Gastroesophageal sphincter (tissue), 4 donors: ENCODE measurements around the gene BCOR. TPM values are rescaled to one million over a fixed set of nuclear protein-coding genes. Genes with fewer than 3 reads are reported as not detected.

ENCODE experiments used
- ATAC-seq: fragments of 150-250 bp; one replicate; pipeline ENCODE4 v1.9.1; 2016; ENCODE audit warnings: mild to moderate bottlenecking, moderate library complexity
- H3K27ac ChIP-seq, 4 donors: fragments of 200-600 bp; sonication (generic) in 3 of 4; 1 replicate in 3 of 4; 2 replicates in 1 of 4; pipeline ENCODE4 v1.5.1; 2016 to 2019
- H3K27me3 ChIP-seq: fragments of 200-600 bp; sonication (generic); one replicate; pipeline ENCODE4 v1.5.1; 2019
- H3K36me3 ChIP-seq, 2 donors: fragments of 200-600 bp; sonication (generic); one replicate each; pipeline ENCODE4 v1.5.1; 2019; ENCODE audit warnings: control low read depth in 1 of 2
- H3K4me1 ChIP-seq, 3 donors: fragments of 200-600 bp; sonication (generic); 1 replicate in 2 of 3; 2 replicates in 1 of 3; pipeline ENCODE4 v1.5.1; 2016 to 2019; ENCODE audit warnings: control low read depth in 2 of 3
- H3K4me3 ChIP-seq, 2 donors: fragments of 200-600 bp; sonication (generic); one replicate each; pipeline ENCODE4 v1.5.1; 2019; ENCODE audit warnings: mild to moderate bottlenecking in 1 of 2, moderate library complexity in 1 of 2
- H3K9me3 ChIP-seq, 3 donors: fragments of 200-600 bp; sonication (generic); one replicate each; pipeline ENCODE4 v1.5.1; 2017 to 2019; ENCODE audit warnings: control low read depth in 2 of 3
- CTCF ChIP-seq, 4 experiments: fragments of 200-600 bp in 2 of 4; fragments of 450-650 bp in 2 of 4; sonication (generic) in 1 of 4; IDR thresholded peaks; one replicate each; pipeline ENCODE4 v1.5.1; 2017 to 2019; ENCODE audit warnings: antibody characterized with exemption in 4 of 4, mild to moderate bottlenecking in 2 of 4, moderate library complexity in 2 of 4
- EP300 ChIP-seq: sonication (generic); formaldehyde crosslinking; IDR thresholded peaks from one replicate; pipeline ENCODE4 v1.6.1; 2017; ENCODE audit warnings: antibody characterized with exemption, mild to moderate bottlenecking
- POLR2A ChIP-seq, 2 donors: fragments of 450-650 bp; IDR thresholded peaks; one replicate each; pipeline ENCODE4 v1.6.1; 2017; ENCODE audit warnings: antibody characterized with exemption in 2 of 2, mild to moderate bottlenecking in 2 of 2, moderate library complexity in 1 of 2
- POLR2AphosphoS5 ChIP-seq: sonication (generic); formaldehyde crosslinking; IDR thresholded peaks from one replicate; pipeline ENCODE4 v1.6.1; 2017; ENCODE audit warnings: antibody characterized with exemption
- WGBS, 2 donors: methylation state at CpG; one replicate each; pipeline ENCODE4 v1.1.5; 2018; ENCODE audit warnings: low coverage in 1 of 2; 5-methylcytosine and 5-hydroxymethylcytosine counted together
- total RNA-seq, 4 donors: library from RNA; depleted of rRNA; stranded (reverse); fragments of >200 nt; gene quantifications; one replicate each; pipeline ENCODE4 v1.1.0, GENCODE V29; 2016

The BCOR gene
- total RNA-seq, 4 donors from 2014 or later = 18.4 to 27.4 (median 21.4) TPM

- H3K27me3 ChIP-seq = no peaks in the 10 kb centered on the region
- peaks cover 0 to 38% (median 0%) of the 10 kb centered on the region in 3 donors for H3K9me3 ChIP-seq
- no peaks in the 10 kb centered on the region for H3K4me1 ChIP-seq
- no peak for ATAC-seq
- H3K36me3 ChIP-seq = peaks cover 3 to 46% of the 10 kb centered on the region in 2 donors
- H3K4me3 ChIP-seq = no peak overlapping the region
- TF ChIP-seq POLR2A (IDR thresholded peaks at IDR 0.05) (no peak), POLR2AphosphoS5 (no peak), CTCF (IDR thresholded peaks at IDR 0.05) (no peak), EP300 (no peak)
- no peak overlapping the region for H3K27ac ChIP-seq
Measured at GRCh38 chrX:40047485-40047884, 50.3 kb downstream of the BCOR start.

- Histone ChIP-seq H3K4me1 (no peaks in the 10 kb centered on the region), H3K4me3 (no peak overlapping the region), H3K36me3 (peaks cover 0 to 11% of the 10 kb centered on the region in 2 donors), H3K27me3 (no peaks in the 10 kb centered on the region), H3K9me3 (peaks cover 0 to 9% (median 0%) of the 10 kb centered on the region in 3 donors), H3K27ac (no peak overlapping the region)
- TF ChIP-seq EP300 (no peak), CTCF (IDR thresholded peaks at IDR 0.05) (no peak), POLR2A (IDR thresholded peaks at IDR 0.05) (no peak), POLR2AphosphoS5 (no peak)
- 68% methylated on average over 2 of the region's 3 CpGs; no CpG with 5 or more reads in 1 of the 2 donors for WGBS, 2 donors
- no peak for ATAC-seq
Measured at GRCh38 chrX:40043895-40044294, 53.9 kb downstream of the BCOR start.

- Histone ChIP-seq H3K27ac (no peak overlapping the region), H3K27me3 (no peaks in the 10 kb centered on the region), H3K36me3 (no peaks in the 10 kb centered on the region), H3K4me1 (no peaks in the 10 kb centered on the region), H3K9me3 (peaks cover 0 to under 1% (median 0%) of the 10 kb centered on the region in 3 donors), H3K4me3 (no peak overlapping the region)
- no peak for TF ChIP-seq CTCF (IDR thresholded peaks at IDR 0.05)
- TF ChIP-seq POLR2A (IDR thresholded peaks at IDR 0.05) = no peak
- no peak for TF ChIP-seq EP300
- TF ChIP-seq POLR2AphosphoS5 = no peak
- 40 to 83% methylated on average over 1 of the region's 6 CpGs for WGBS, 2 donors
- ATAC-seq = no peak
Measured at GRCh38 chrX:40041915-40042314, 55.8 kb downstream of the BCOR start.

- no peak for ATAC-seq
- H3K4me3 ChIP-seq = no peak overlapping the region
- no peaks in the 10 kb centered on the region for H3K4me1 ChIP-seq
- TF ChIP-seq EP300 = no peak
- no peak for TF ChIP-seq POLR2A (IDR thresholded peaks at IDR 0.05)
- TF ChIP-seq CTCF (IDR thresholded peaks at IDR 0.05) = no peak
- TF ChIP-seq POLR2AphosphoS5 = no peak
- no peaks in the 10 kb centered on the region for H3K27me3 ChIP-seq
- 21 to 43% methylated on average over 2 to 3 of the region's 4 CpGs for WGBS, 2 donors
- no peaks in the 10 kb centered on the region for H3K36me3 ChIP-seq
- H3K9me3 ChIP-seq = no peaks in the 10 kb centered on the region
- no peak overlapping the region for H3K27ac ChIP-seq
Measured at GRCh38 chrX:40040686-40041461, 56.9 kb downstream of the BCOR start.

- no peaks in the 10 kb centered on the region for H3K27me3 ChIP-seq
- no peaks in the 10 kb centered on the region for H3K9me3 ChIP-seq
- WGBS, 2 donors = 86% methylated on average over 1 of the region's 8 CpGs; no CpG with 5 or more reads in 1 of the 2 donors
- H3K4me3 ChIP-seq = no peak overlapping the region
- no peak for TF ChIP-seq EP300
- no peak for TF ChIP-seq CTCF (IDR thresholded peaks at IDR 0.05)
- TF ChIP-seq POLR2AphosphoS5 = no peak
- no peak for TF ChIP-seq POLR2A (IDR thresholded peaks at IDR 0.05)
- no peaks in the 10 kb centered on the region for H3K36me3 ChIP-seq
- no peaks in the 10 kb centered on the region for H3K4me1 ChIP-seq
- no peak for ATAC-seq
- no peak overlapping the region for H3K27ac ChIP-seq
Measured at GRCh38 chrX:40039887-40040286, 57.9 kb downstream of the BCOR start.
